Activated CD8-positive, alpha-beta T cell treated with anti-CD3 and anti-CD28 coated beads, Interleukin-2, amount 10 ng/mL, durations not matched to agents 7 days and 5 days (primary cell): ENCODE results near the gene CCNE1. TPM values are rescaled to one million over a fixed set of nuclear protein-coding genes. Genes with fewer than 3 reads are reported as not detected.

Source experiments
- ATAC-seq: fragments of 150-1000 bp; cut with Tn5 transposase; one replicate; pipeline ENCODE4 v1.10.0; 2021; ENCODE audit warnings: moderate library complexity
- CTCF ChIA-PET: fragments of 350-600 bp; sonication (Branson Sonifier 250); formaldehyde crosslinking; loops from one replicate; lab custom pipeline; 2021; ENCODE audit warnings: antibody characterized with exemption; lab: Charles Lee
- POLR2A ChIA-PET: fragments of 350-600 bp; sonication (Branson Sonifier 250); formaldehyde crosslinking; loops from one replicate; lab custom pipeline; 2021; ENCODE audit warnings: antibody characterized with exemption; lab: Charles Lee
- DNase-seq: peaks from one replicate; pipeline ENCODE4 v3.0.0-alpha.2; 2020
- H3K27ac Mint-ChIP-seq: one replicate; pipeline ENCODE4 v1.8.0; 2021; ENCODE audit warnings: mild to moderate bottlenecking, mixed read lengths
- H3K27me3 Mint-ChIP-seq: one replicate; pipeline ENCODE4 v1.8.0; 2021; ENCODE audit warnings: low read depth, mixed read lengths
- H3K36me3 Mint-ChIP-seq: one replicate; pipeline ENCODE4 v1.8.0; 2021; ENCODE audit warnings: low read depth, mixed read lengths
- H3K4me1 Mint-ChIP-seq: one replicate; pipeline ENCODE4 v1.8.0; 2021; ENCODE audit warnings: low read depth, mixed read lengths
- H3K4me3 Mint-ChIP-seq: one replicate; pipeline ENCODE4 v1.8.0; 2021; ENCODE audit warnings: mild to moderate bottlenecking, mixed read lengths
- H3K9me3 Mint-ChIP-seq: one replicate; pipeline ENCODE4 v1.8.0; 2022; ENCODE audit warnings: mixed read lengths; ENCODE audit not compliant: insufficient read depth
- total RNA-seq, 2 experiments: library from RNA; stranded (reverse); gene quantifications; one replicate each; pipeline ENCODE4 v1.2.3, GENCODE V29; 2021

The CCNE1 gene
- total RNA-seq, 2 experiments from 2014 or later = 38.7 to 39.2 TPM

- Mint-ChIP-seq H3K27ac (no peak overlapping the region), H3K27me3 (peaks cover 3% of the 10 kb centered on the region)
- POLR2A ChIA-PET = interaction anchor here (1.2 to 1.5 kb wide), 2 partner anchors 15 to 38 kb away, joined by 5 read pairs; no protein-coding TSS in a partner anchor
Measured at GRCh38 chr19:29851769-29852521, 40.2 kb downstream of the CCNE1 start.

GRCh38 chr19:29854033-29854432 is 42.2 kb downstream of the CCNE1 start:
- no peaks in the 10 kb centered on the region for H3K36me3 Mint-ChIP-seq
- H3K4me3 Mint-ChIP-seq = no peak overlapping the region
- H3K27ac Mint-ChIP-seq = no peak overlapping the region
- DNase-seq = no peak
- ChIA-PET POLR2A (no interaction called here), CTCF (interaction anchor here (0.7 to 1.7 kb wide), 4 partner anchors 19 to 138 kb away, joined by 3 to 8 read pairs (median 4); no protein-coding TSS in a partner anchor)
- ATAC-seq = no peak
- peaks cover 12% of the 10 kb centered on the region for H3K4me1 Mint-ChIP-seq
- H3K27me3 Mint-ChIP-seq = peaks cover 3% of the 10 kb centered on the region
- no peaks in the 10 kb centered on the region for H3K9me3 Mint-ChIP-seq

More at GRCh38 chr19:29851769-29852521, 40.2 kb downstream of the CCNE1 start:
- peaks cover 10% of the 10 kb centered on the region for H3K4me1 Mint-ChIP-seq
- H3K9me3 Mint-ChIP-seq = no peaks in the 10 kb centered on the region
- CTCF ChIA-PET = interaction anchor here (1.3 kb wide), 1 partner anchor 21 kb away, joined by 4 read pairs; no protein-coding TSS in a partner anchor
- ATAC-seq (peak; percentile 33), DNase-seq (no peak)
- no peaks in the 10 kb centered on the region for H3K36me3 Mint-ChIP-seq
- H3K4me3 Mint-ChIP-seq = no peak overlapping the region

- peaks cover 12% of the 10 kb centered on the region for H3K4me1 Mint-ChIP-seq
- ChIA-PET CTCF (interaction anchor here (1.0 to 1.4 kb wide), 4 partner anchors 9 to 139 kb away, joined by 3 to 8 read pairs (median 4); no protein-coding TSS in a partner anchor), POLR2A (no interaction called here)
- DNase-seq (no peak), ATAC-seq (no peak)
- H3K36me3 Mint-ChIP-seq = no peaks in the 10 kb centered on the region
- H3K27ac Mint-ChIP-seq = no peak overlapping the region
- H3K9me3 Mint-ChIP-seq = no peaks in the 10 kb centered on the region
- H3K27me3 Mint-ChIP-seq = no peaks in the 10 kb centered on the region
- no peak overlapping the region for H3K4me3 Mint-ChIP-seq
Measured at GRCh38 chr19:29855087-29855486, 43.3 kb downstream of the CCNE1 start.

GRCh38 chr19:29855741-29856500 is 44.1 kb downstream of the CCNE1 start:
- no peaks in the 10 kb centered on the region for H3K27me3 Mint-ChIP-seq
- H3K36me3 Mint-ChIP-seq = no peaks in the 10 kb centered on the region
- DNase-seq (no peak), ATAC-seq (no peak)
- H3K4me3 Mint-ChIP-seq = no peak overlapping the region
- H3K4me1 Mint-ChIP-seq = peaks cover 12% of the 10 kb centered on the region
- ChIA-PET POLR2A (no interaction called here), CTCF (interaction anchor here (1.2 to 1.3 kb wide), 3 partner anchors 10 to 139 kb away, joined by 3 to 4 read pairs (median 3); no protein-coding TSS in a partner anchor)
- H3K9me3 Mint-ChIP-seq = no peaks in the 10 kb centered on the region
- H3K27ac Mint-ChIP-seq = no peak overlapping the region

GRCh38 chr19:29858000-29858596 is 46.3 kb downstream of the CCNE1 start:
- POLR2A ChIA-PET = interaction anchor here (0.8 to 1.8 kb wide), 2 partner anchors 22 to 56 kb away, joined by 4 to 8 read pairs; no protein-coding TSS in a partner anchor
- Mint-ChIP-seq H3K36me3 (no peaks in the 10 kb centered on the region), H3K27ac (no peak overlapping the region), H3K9me3 (no peaks in the 10 kb centered on the region), H3K4me3 (no peak overlapping the region), H3K27me3 (peaks cover 6% of the 10 kb centered on the region), H3K4me1 (peaks cover 2% of the 10 kb centered on the region)
- CTCF ChIA-PET = interaction anchor here (0.6 to 3.1 kb wide), 23 partner anchors 9 to 790 kb away, joined by 3 to 32 read pairs (median 5); no protein-coding TSS in a partner anchor
- ATAC-seq = peak; percentile 81
- DNase-seq = peak; percentile 54

- no peak for DNase-seq
- Mint-ChIP-seq H3K4me1 (peaks cover 2% of the 10 kb centered on the region), H3K9me3 (no peaks in the 10 kb centered on the region), H3K27me3 (peaks cover 7% of the 10 kb centered on the region), H3K27ac (no peak overlapping the region), H3K4me3 (no peak overlapping the region), H3K36me3 (no peaks in the 10 kb centered on the region)
- ATAC-seq = no peak
- ChIA-PET CTCF (interaction anchor here (1.1 to 3.1 kb wide), 17 partner anchors 9 to 789 kb away, joined by 3 to 32 read pairs (median 5); no protein-coding TSS in a partner anchor), POLR2A (interaction anchor here (0.8 kb wide), 1 partner anchor 22 kb away, joined by 8 read pairs; no protein-coding TSS in a partner anchor)
Measured at GRCh38 chr19:29858621-29859020, 46.8 kb downstream of the CCNE1 start.

GRCh38 chr19:29860492-29860891 is 48.7 kb downstream of the CCNE1 start:
- H3K9me3 Mint-ChIP-seq = no peaks in the 10 kb centered on the region
- ATAC-seq (no peak), DNase-seq (no peak)
- CTCF ChIA-PET = interaction anchor here (0.9 to 1.5 kb wide), 3 partner anchors 12 to 192 kb away, joined by 3 to 8 read pairs (median 3); no protein-coding TSS in a partner anchor
- no peak overlapping the region for H3K4me3 Mint-ChIP-seq
- H3K36me3 Mint-ChIP-seq = no peaks in the 10 kb centered on the region
- POLR2A ChIA-PET = no interaction called here
- peaks cover 2% of the 10 kb centered on the region for H3K4me1 Mint-ChIP-seq
- no peak overlapping the region for H3K27ac Mint-ChIP-seq
- peaks cover 16% of the 10 kb centered on the region for H3K27me3 Mint-ChIP-seq

- Mint-ChIP-seq H3K27ac (no peak overlapping the region), H3K36me3 (no peaks in the 10 kb centered on the region), H3K27me3 (peaks cover 17% of the 10 kb centered on the region), H3K9me3 (no peaks in the 10 kb centered on the region), H3K4me1 (peaks cover 2% of the 10 kb centered on the region), H3K4me3 (no peak overlapping the region)
- POLR2A ChIA-PET = no interaction called here
- CTCF ChIA-PET = interaction anchor here (0.9 to 1.5 kb wide), 3 partner anchors 11 to 193 kb away, joined by 3 to 8 read pairs (median 3); no protein-coding TSS in a partner anchor
- DNase-seq (no peak), ATAC-seq (no peak)
Measured at GRCh38 chr19:29861574-29861973, 49.8 kb downstream of the CCNE1 start.

- H3K4me3 Mint-ChIP-seq = no peak overlapping the region
- ChIA-PET POLR2A (no interaction called here), CTCF (no interaction called here)
- H3K36me3 Mint-ChIP-seq = no peaks in the 10 kb centered on the region
- ATAC-seq (no peak), DNase-seq (no peak)
- peaks cover 21% of the 10 kb centered on the region for H3K27me3 Mint-ChIP-seq
- H3K9me3 Mint-ChIP-seq = peaks cover 7% of the 10 kb centered on the region
- no peaks in the 10 kb centered on the region for H3K4me1 Mint-ChIP-seq
- H3K27ac Mint-ChIP-seq = no peak overlapping the region
Measured at GRCh38 chr19:29866011-29866410, 54.2 kb downstream of the CCNE1 start.

GRCh38 chr19:29867984-29868383 is 56.2 kb downstream of the CCNE1 start:
- Mint-ChIP-seq H3K36me3 (no peaks in the 10 kb centered on the region), H3K9me3 (peaks cover 7% of the 10 kb centered on the region), H3K4me3 (no peak overlapping the region), H3K27me3 (peaks cover 22% of the 10 kb centered on the region), H3K27ac (no peak overlapping the region), H3K4me1 (peaks cover 9% of the 10 kb centered on the region)
- ChIA-PET POLR2A (interaction anchor here (1.1 kb wide), 1 partner anchor 262 kb away, joined by 4 read pairs; the partner anchor contains the start of gene POP4), CTCF (interaction anchor here (1.1 to 2.4 kb wide), 3 partner anchors 10 to 138 kb away, joined by 3 to 24 read pairs (median 3); no protein-coding TSS in a partner anchor)
- no peak for DNase-seq
- no peak for ATAC-seq

GRCh38 chr19:29871143-29871542 is 59.4 kb downstream of the CCNE1 start:
- Mint-ChIP-seq H3K4me1 (peaks cover 11% of the 10 kb centered on the region), H3K4me3 (no peak overlapping the region), H3K27me3 (peaks cover 12% of the 10 kb centered on the region), H3K36me3 (no peaks in the 10 kb centered on the region), H3K27ac (no peak overlapping the region), H3K9me3 (peaks cover 7% of the 10 kb centered on the region)
- CTCF ChIA-PET = interaction anchor here (0.7 to 5.2 kb wide), 11 partner anchors 13 to 251 kb away, joined by 3 to 43 read pairs (median 5); no protein-coding TSS in a partner anchor
- ATAC-seq = no peak
- DNase-seq = no peak
- POLR2A ChIA-PET = no interaction called here
